ENCODE data around the gene PACSIN1. TPM values are rescaled to one million over a fixed set of nuclear protein-coding genes. Genes with fewer than 3 reads are reported as not detected.

Gene PACSIN1
- total RNA-seq, 1 experiment from 2014 or later: 7.0 TPM

- H3K4me2 ChIP-seq (ENCODE audit: insufficient read depth, insufficient read length, low read length): no peak overlapping the region
- H2BK120ac ChIP-seq (ENCODE audit: low read depth, low read length, poor library complexity, severe bottlenecking): no peak overlapping the region
- no peak overlapping the region for H2BK20ac ChIP-seq (ENCODE audit: low read depth, low read length, poor library complexity, severe bottlenecking)
- no peak overlapping the region for H3K27ac ChIP-seq (ENCODE audit: insufficient read length, low read depth, low read length)
- no peak overlapping the region for H2AFZ ChIP-seq (ENCODE audit: low read length)
- no peak overlapping the region for H4K91ac ChIP-seq (ENCODE audit: insufficient read length, low read depth, low read length)
- H3T11ph ChIP-seq (ENCODE audit: low read length): no peak overlapping the region
- H3K4me1 Mint-ChIP-seq: peaks cover 21 to 48% of the 10 kb centered on the region in 2 experiments
- no peak overlapping the region for H2AK5ac ChIP-seq (ENCODE audit: insufficient read length, low read length)
- H2BK15ac ChIP-seq (ENCODE audit: low read depth, low read length): no peak overlapping the region
- no peak overlapping the region for H2BK5ac ChIP-seq (ENCODE audit: insufficient read length, low read length)
- no peaks in the 10 kb centered on the region for H3K9me3 Mint-ChIP-seq
- no peaks in the 10 kb centered on the region for H4K20me1 ChIP-seq (ENCODE audit: control insufficient read depth, insufficient read depth, insufficient read length)
- H3K9me3 ChIP-seq (ENCODE audit: control insufficient read depth, low read depth, low read length): no peaks in the 10 kb centered on the region
- H3K36me3 Mint-ChIP-seq (ENCODE audit: insufficient read depth in 1 of 3, low read depth in 3 of 3): peaks cover 0 to 3% (median 0%) of the 10 kb centered on the region in 3 experiments; a peak in 2 of 7 replicates
- H3K79me1 ChIP-seq (ENCODE audit: insufficient read depth, low read depth, low read length, poor library complexity, severe bottlenecking): no peaks in the 10 kb centered on the region
- TF ChIP-seq, protein P1, sequence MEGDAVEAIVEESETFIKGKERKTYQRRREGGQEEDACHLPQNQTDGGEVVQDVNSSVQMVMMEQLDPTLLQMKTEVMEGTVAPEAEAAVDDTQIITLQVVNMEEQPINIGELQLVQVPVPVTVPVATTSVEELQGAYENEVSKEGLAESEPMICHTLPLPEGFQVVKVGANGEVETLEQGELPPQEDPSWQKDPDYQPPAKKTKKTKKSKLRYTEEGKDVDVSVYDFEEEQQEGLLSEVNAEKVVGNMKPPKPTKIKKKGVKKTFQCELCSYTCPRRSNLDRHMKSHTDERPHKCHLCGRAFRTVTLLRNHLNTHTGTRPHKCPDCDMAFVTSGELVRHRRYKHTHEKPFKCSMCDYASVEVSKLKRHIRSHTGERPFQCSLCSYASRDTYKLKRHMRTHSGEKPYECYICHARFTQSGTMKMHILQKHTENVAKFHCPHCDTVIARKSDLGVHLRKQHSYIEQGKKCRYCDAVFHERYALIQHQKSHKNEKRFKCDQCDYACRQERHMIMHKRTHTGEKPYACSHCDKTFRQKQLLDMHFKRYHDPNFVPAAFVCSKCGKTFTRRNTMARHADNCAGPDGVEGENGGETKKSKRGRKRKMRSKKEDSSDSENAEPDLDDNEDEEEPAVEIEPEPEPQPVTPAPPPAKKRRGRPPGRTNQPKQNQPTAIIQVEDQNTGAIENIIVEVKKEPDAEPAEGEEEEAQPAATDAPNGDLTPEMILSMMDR (conservative IDR thresholded peaks at IDR 0.05): no peak
- H3K56ac ChIP-seq (ENCODE audit: insufficient read length, low read depth, low read length): no peak overlapping the region
- H3K27ac Mint-ChIP-seq: no peak overlapping the region
- no peak overlapping the region for H3K18ac ChIP-seq (ENCODE audit: insufficient read length, low read depth, low read length)
- WGBS (ENCODE audit: extremely low coverage, insufficient read length, low lambda C conversion rate): no CpG with 5 or more reads among the region's 8 CpGs
- no peaks in the 10 kb centered on the region for H3K27me3 ChIP-seq (ENCODE audit: insufficient read depth, low read length)
- H4K8ac ChIP-seq (replicated peaks; ENCODE audit: insufficient read length, low read depth, low read length): no peak overlapping the region
- no peak overlapping the region for H3K4ac ChIP-seq (ENCODE audit: low read depth, low read length)
- no peaks in the 10 kb centered on the region for H3K79me2 ChIP-seq (ENCODE audit: insufficient read depth, low read length)
- H3K23me2 ChIP-seq (ENCODE audit: insufficient read length, low read depth, low read length, poor library complexity, severe bottlenecking): no peaks in the 10 kb centered on the region
- peaks cover 3% of the 10 kb centered on the region; the same call in 1 of the 2 replicates for H3K4me1 ChIP-seq (ENCODE audit: insufficient read depth, low read length)
- no peak overlapping the region for H3K9ac ChIP-seq (ENCODE audit: extremely low read depth, insufficient read length, low read length)
- H2BK12ac ChIP-seq (ENCODE audit: insufficient read length, low read depth, low read length): no peak overlapping the region
- no peak overlapping the region for H3K23ac ChIP-seq (ENCODE audit: insufficient read length, low read depth, low read length)
- no peak overlapping the region for H3K14ac ChIP-seq (ENCODE audit: insufficient read depth, low read length)
- DNase-seq: no peak
- peaks cover 2% of the 10 kb centered on the region; the same call in 1 of the 2 replicates for H3K27me3 Mint-ChIP-seq (ENCODE audit: low read depth)
- no peak overlapping the region; a peak in 1 of 5 replicates for H3K4me3 Mint-ChIP-seq
- H4K5ac ChIP-seq (ENCODE audit: insufficient read length, low read depth, low read length): no peak overlapping the region
Measured at GRCh38 chr6:34528996-34529664, 63.3 kb downstream of the PACSIN1 start.
